ENCODE measurements around the gene STAG2. TPM values are rescaled to one million over a fixed set of nuclear protein-coding genes. Genes with fewer than 3 reads are reported as not detected.

STAG2 gene
- 25.3 to 45.1 TPM (median 34.8 TPM) in 5 replicates for total RNA-seq (2022; extraction: Qiagen RNA extraction)

GRCh38 chrX:123961268-123962005, at the start of gene STAG2:
STAG2 (plus strand) TSS chrX:123961706; CDS start chrX:124022628, 60,922 bp downstream.

Other genes with a start within 250 kb of the STAG2 start
- 36.1 to 53.9 TPM (median 41.6 TPM) in 5 replicates for gene THOC2, start 228.7 kb upstream of the STAG2 start, total RNA-seq (2022; extraction: Qiagen RNA extraction)
- gene XIAP, start 101.7 kb upstream of the STAG2 start, total RNA-seq (2022; extraction: Qiagen RNA extraction), result 26.6 to 31.9 TPM (median 27.9 TPM) in 5 replicates

Measured in A549 treated with AZD2906 at 1 μM for 4 hours (cell line).